Measurements from ENCODE around the gene IFI30.

GRCh38 chr19:18223860-18224524, 50.4 kb downstream of the IFI30 start:
- no peak for TF ChIP-seq POLR2A (IDR thresholded peaks at IDR 0.05)
- TF ChIP-seq CTCF (IDR thresholded peaks at IDR 0.05) = no peak

Measured in thyroid gland (tissue), 4 donors.